Esophagus squamous epithelium (tissue), 4 donors: ENCODE data around the gene BACE2.

Experiments used
- CTCF ChIP-seq, 6 experiments: fragments of 450-650 bp in 4 of 6; fragments of 200-600 bp in 2 of 6; sonication (generic) in 2 of 6; IDR thresholded peaks; one replicate each; pipeline ENCODE4 v1.5.1; 2016 to 2019; ENCODE audit warnings: antibody characterized with exemption in 6 of 6, mild to moderate bottlenecking in 4 of 6, moderate library complexity in 4 of 6
- POLR2A ChIP-seq, 4 donors: fragments of 450-650 bp; IDR thresholded peaks; one replicate each; pipeline ENCODE4 v1.6.1; 2017; ENCODE audit warnings: antibody characterized with exemption in 4 of 4, mild to moderate bottlenecking in 4 of 4, moderate library complexity in 3 of 4

GRCh38 chr21:41208376-41208763 is 40.4 kb downstream of the BACE2 start:
- TF ChIP-seq CTCF (IDR thresholded peaks at IDR 0.05) = no peak
- TF ChIP-seq POLR2A (IDR thresholded peaks at IDR 0.05) = no peak
